Tibial nerve (tissue), 4 donors: ENCODE measurements around the gene STARD10.

Experiments used
- EP300 ChIP-seq, 2 donors: sonication (generic); formaldehyde crosslinking; IDR thresholded peaks; one replicate each; pipeline ENCODE4 v1.6.1; 2017; ENCODE audit warnings: antibody characterized with exemption in 2 of 2, mild to moderate bottlenecking in 1 of 2
- TF ChIP-seq, protein P1 (sequence below), 5 experiments: fragments of 200-600 bp in 3 of 5; fragments of 450-650 bp in 2 of 5; sonication (generic) in 3 of 5; IDR thresholded peaks; one replicate each; pipeline ENCODE4 v1.5.1; 2016 to 2019; ENCODE audit warnings: antibody characterized with exemption in 5 of 5, mild to moderate bottlenecking in 3 of 5, moderate library complexity in 2 of 5

- TF ChIP-seq, protein P1, sequence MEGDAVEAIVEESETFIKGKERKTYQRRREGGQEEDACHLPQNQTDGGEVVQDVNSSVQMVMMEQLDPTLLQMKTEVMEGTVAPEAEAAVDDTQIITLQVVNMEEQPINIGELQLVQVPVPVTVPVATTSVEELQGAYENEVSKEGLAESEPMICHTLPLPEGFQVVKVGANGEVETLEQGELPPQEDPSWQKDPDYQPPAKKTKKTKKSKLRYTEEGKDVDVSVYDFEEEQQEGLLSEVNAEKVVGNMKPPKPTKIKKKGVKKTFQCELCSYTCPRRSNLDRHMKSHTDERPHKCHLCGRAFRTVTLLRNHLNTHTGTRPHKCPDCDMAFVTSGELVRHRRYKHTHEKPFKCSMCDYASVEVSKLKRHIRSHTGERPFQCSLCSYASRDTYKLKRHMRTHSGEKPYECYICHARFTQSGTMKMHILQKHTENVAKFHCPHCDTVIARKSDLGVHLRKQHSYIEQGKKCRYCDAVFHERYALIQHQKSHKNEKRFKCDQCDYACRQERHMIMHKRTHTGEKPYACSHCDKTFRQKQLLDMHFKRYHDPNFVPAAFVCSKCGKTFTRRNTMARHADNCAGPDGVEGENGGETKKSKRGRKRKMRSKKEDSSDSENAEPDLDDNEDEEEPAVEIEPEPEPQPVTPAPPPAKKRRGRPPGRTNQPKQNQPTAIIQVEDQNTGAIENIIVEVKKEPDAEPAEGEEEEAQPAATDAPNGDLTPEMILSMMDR (IDR thresholded peaks at IDR 0.05), result peak; percentile 86 to 93 (median 88)
- TF ChIP-seq EP300 (IDR thresholded peaks at IDR 0.05), result peak in 1 of 2 donors; percentile 28
Observed at GRCh38 chr11:72724851-72725723, 68.8 kb downstream of the STARD10 start.
